Astrocyte (in vitro differentiated cells and primary cell): Measurements from ENCODE around the gene PDP2. TPM values are rescaled to one million over a fixed set of nuclear protein-coding genes. Genes with fewer than 3 reads are reported as not detected.
A peak's percentile ranks its signal among the peaks of the same experiment; 100 is the strongest.

Source experiments
- DNase-seq: peaks from one replicate; pipeline ENCODE4 v3.0.0-alpha.2; 2010; ENCODE audit warnings: low read depth
- FAIRE-seq: peaks from 2 replicates; lab custom pipeline; 2011; peaks lifted over from hg19 to GRCh38; lab: Jason Lieb, UNC
- H2AFZ ChIP-seq: 2 replicates; pipeline ENCODE4 v1.6.0; 2012; ENCODE audit warnings: low read depth, low read length, inconsistent platforms
- H3K27ac ChIP-seq: 2 replicates; pipeline ENCODE4 v1.5.1; 2011; ENCODE audit warnings: low read depth, low read length, inconsistent platforms
- H3K27me3 ChIP-seq: 2 replicates; pipeline ENCODE4 v1.6.0; 2011; ENCODE audit warnings: low read length, inconsistent platforms; ENCODE audit not compliant: insufficient read depth
- H3K36me3 ChIP-seq: 2 replicates; pipeline ENCODE4 v1.5.1; 2011; ENCODE audit warnings: low read length, inconsistent platforms; ENCODE audit not compliant: insufficient read depth
- H3K4me1 ChIP-seq: 2 replicates; pipeline ENCODE4 v1.5.1; 2011; ENCODE audit warnings: low read length, inconsistent platforms; ENCODE audit not compliant: insufficient read depth
- H3K4me2 ChIP-seq: 2 replicates; pipeline ENCODE4 v1.6.0; 2012; ENCODE audit warnings: low read length, inconsistent platforms
- H3K4me3 ChIP-seq: 2 replicates; pipeline ENCODE4 v1.5.1; 2011; ENCODE audit warnings: low read depth, mild to moderate bottlenecking, low read length, inconsistent platforms; ENCODE audit not compliant: insufficient read depth
- H3K79me2 ChIP-seq: 2 replicates; pipeline ENCODE4 v1.6.0; 2012; ENCODE audit warnings: mild to moderate bottlenecking, low read length, inconsistent platforms; ENCODE audit not compliant: insufficient read depth
- H3K9ac ChIP-seq: 2 replicates; pipeline ENCODE4 v1.6.0; 2012; ENCODE audit warnings: mild to moderate bottlenecking, low read length, inconsistent platforms
- H3K9me3 ChIP-seq: 2 replicates; pipeline ENCODE4 v1.5.1; 2012; ENCODE audit warnings: low read depth, mild to moderate bottlenecking, low read length, inconsistent platforms; ENCODE audit not compliant: insufficient read depth
- H4K20me1 ChIP-seq: 2 replicates; pipeline ENCODE4 v1.6.0; 2012; ENCODE audit warnings: low read length, inconsistent platforms; ENCODE audit not compliant: insufficient read depth
- H3K27ac Mint-ChIP-seq: one replicate; pipeline ENCODE4 v1.8.0; 2021; ENCODE audit warnings: mild to moderate bottlenecking, mixed read lengths; ENCODE audit not compliant: unreplicated experiment
- H3K27me3 Mint-ChIP-seq: one replicate; pipeline ENCODE4 v1.8.0; 2021; ENCODE audit warnings: low read depth, mixed read lengths; ENCODE audit not compliant: unreplicated experiment
- H3K36me3 Mint-ChIP-seq: one replicate; pipeline ENCODE4 v1.8.0; 2021; ENCODE audit warnings: low read depth, mixed read lengths; ENCODE audit not compliant: unreplicated experiment
- H3K4me1 Mint-ChIP-seq: one replicate; pipeline ENCODE4 v1.8.0; 2021; ENCODE audit warnings: low read depth, mixed read lengths; ENCODE audit not compliant: unreplicated experiment
- H3K4me3 Mint-ChIP-seq: one replicate; pipeline ENCODE4 v1.8.0; 2021; ENCODE audit warnings: mild to moderate bottlenecking, moderate library complexity, mixed read lengths; ENCODE audit not compliant: unreplicated experiment
- H3K9me3 Mint-ChIP-seq: one replicate; pipeline ENCODE4 v1.8.0; 2021; ENCODE audit warnings: mild to moderate bottlenecking, mixed read lengths; ENCODE audit not compliant: unreplicated experiment
- CTCF ChIP-seq: IDR thresholded peaks from 2 replicates; pipeline ENCODE4 v1.5.1; 2011; ENCODE audit warnings: low read depth, mild to moderate bottlenecking, inconsistent platforms, low read length, moderate library complexity; ENCODE audit not compliant: insufficient read depth
- EZH2 ChIP-seq: IDR thresholded peaks from 2 replicates; pipeline ENCODE4 v1.6.1; 2012; ENCODE audit warnings: mild to moderate bottlenecking, low read length, inconsistent platforms; ENCODE audit not compliant: insufficient read depth
- total RNA-seq: library from RNA; stranded (reverse); gene quantifications from 2 replicates; pipeline ENCODE4 v1.2.1, GENCODE V29; 2021

PDP2 gene
- total RNA-seq, 1 donor from 2014 or later = 16.8 TPM

- Histone ChIP-seq H3K27ac (no peak overlapping the region), H3K9ac (no peak overlapping the region), H3K4me3 (no peak overlapping the region), H3K79me2 (no peaks in the 10 kb centered on the region), H2AFZ (no peak overlapping the region), H3K27me3 (no peaks in the 10 kb centered on the region), H3K9me3 (no peaks in the 10 kb centered on the region), H4K20me1 (no peaks in the 10 kb centered on the region), H3K4me1 (peaks cover 12% of the 10 kb centered on the region), H3K4me2 (no peak overlapping the region), H3K36me3 (no peaks in the 10 kb centered on the region)
- Mint-ChIP-seq H3K36me3 (peaks cover 1% of the 10 kb centered on the region), H3K9me3 (peaks cover 3% of the 10 kb centered on the region), H3K4me3 (no peak overlapping the region), H3K4me1 (peaks cover 24% of the 10 kb centered on the region), H3K27ac (peak overlapping the region; percentile 60), H3K27me3 (peaks cover 8% of the 10 kb centered on the region)
- DNase-seq = no peak
- no peak for FAIRE-seq
- no peak for TF ChIP-seq CTCF
- TF ChIP-seq EZH2 = no peak
Observed at GRCh38 chr16:66898933-66899309, 18.6 kb downstream of the PDP2 start.

GRCh38 chr16:66899310-66899944 is 19.1 kb downstream of the PDP2 start:
- Histone ChIP-seq H4K20me1 (no peaks in the 10 kb centered on the region), H3K4me3 (no peak overlapping the region), H3K36me3 (no peaks in the 10 kb centered on the region), H3K9me3 (no peaks in the 10 kb centered on the region), H3K27ac (no peak overlapping the region), H3K27me3 (no peaks in the 10 kb centered on the region), H3K4me2 (peak overlapping the region; percentile 58), H3K4me1 (peaks cover 12% of the 10 kb centered on the region), H3K9ac (peak overlapping the region; percentile 33), H3K79me2 (no peaks in the 10 kb centered on the region), H2AFZ (peak overlapping the region; percentile 3)
- Mint-ChIP-seq H3K36me3 (peaks cover 1% of the 10 kb centered on the region), H3K9me3 (peaks cover 3% of the 10 kb centered on the region), H3K4me1 (peaks cover 24% of the 10 kb centered on the region), H3K4me3 (no peak overlapping the region), H3K27me3 (peaks cover 10% of the 10 kb centered on the region), H3K27ac (peak overlapping the region; percentile 63)
- DNase-seq = no peak
- no peak for FAIRE-seq
- TF ChIP-seq EZH2 = no peak
- TF ChIP-seq CTCF = no peak
